Transverse colon (tissue), 4 donors: Measurements from ENCODE around the gene UBAC2. TPM values are rescaled to one million over a fixed set of nuclear protein-coding genes. Genes with fewer than 3 reads are reported as not detected.

ENCODE experiments used
- DNase-seq: peaks from one replicate; pipeline ENCODE4 v3.0.0-alpha.2; 2019
- H3K27ac ChIP-seq, 4 donors: fragments of 200-600 bp; sonication (generic); 2 replicates each; pipeline ENCODE4 v1.5.1; 2016 to 2018; ENCODE audit warnings: inconsistent platforms in 4 of 4
- H3K27me3 ChIP-seq: fragments of 200-600 bp; sonication (generic); 2 replicates; pipeline ENCODE4 v1.5.1; 2017; ENCODE audit warnings: inconsistent platforms
- H3K36me3 ChIP-seq, 4 donors: fragments of 200-600 bp; sonication (generic); 2 replicates each; pipeline ENCODE4 v1.5.1; 2017 to 2019; ENCODE audit warnings: inconsistent platforms in 4 of 4
- H3K4me1 ChIP-seq, 4 donors: fragments of 200-600 bp; sonication (generic); 2 replicates each; pipeline ENCODE4 v1.5.1; 2017 to 2020; ENCODE audit warnings: inconsistent platforms in 4 of 4
- H3K4me3 ChIP-seq, 4 donors: fragments of 200-600 bp; sonication (generic); 1 replicate in 1 of 4; 2 replicates in 3 of 4; pipeline versions ENCODE4 v1.5.1 to v1.6.1; 2017 to 2019; ENCODE audit warnings: inconsistent platforms in 4 of 4
- H3K9me3 ChIP-seq, 2 donors: fragments of 200-600 bp; sonication (generic); 2 replicates each; pipeline ENCODE4 v1.5.1; 2017 to 2019; ENCODE audit warnings: inconsistent platforms in 2 of 2
- EP300 ChIP-seq: sonication (generic); formaldehyde crosslinking; IDR thresholded peaks from one replicate; pipeline ENCODE4 v1.6.1; 2017; ENCODE audit warnings: antibody characterized with exemption, low read depth
- POLR2A ChIP-seq: fragments of 450-650 bp; IDR thresholded peaks from one replicate; pipeline ENCODE4 v1.6.1; 2016; ENCODE audit warnings: antibody characterized with exemption, mild to moderate bottlenecking, moderate library complexity
- POLR2AphosphoS5 ChIP-seq, 3 donors: sonication (generic); formaldehyde crosslinking; IDR thresholded peaks; one replicate each; pipeline ENCODE4 v1.6.1; 2016; ENCODE audit warnings: antibody characterized with exemption in 3 of 3
- WGBS, 2 donors: methylation state at CpG; one replicate each; pipeline ENCODE4 v1.1.5; 2018; ENCODE audit warnings: low coverage in 1 of 2; 5-methylcytosine and 5-hydroxymethylcytosine counted together
- in situ Hi-C, 4 donors: fragments of 200-750 bp; cut with MboI; loops; one replicate each; pipeline versions ENCODE4 v1.15.0 to v1.15.1; 2017; ENCODE audit warnings: low sequenced_read_pairs in 3 of 4, low pct_ligation_motif_present in 1 of 4, low pct_unique_long_range_greater_than_20kb in 1 of 4
- intact Hi-C: fragments of 100-400 bp; cut with DNase I; formaldehyde crosslinking; loops from one replicate; pipeline ENCODE4 v1.15.1; 2023; ENCODE audit warnings: low total_unique reads
- total RNA-seq, 4 donors: library from RNA; depleted of rRNA; stranded (reverse); fragments of >200 nt; gene quantifications; one replicate each; pipeline ENCODE4 v1.1.0, GENCODE V29; 2016
- TF ChIP-seq, protein P1 (sequence below), 5 experiments: fragments of 200-600 bp in 3 of 5; fragments of 450-650 bp in 2 of 5; sonication (generic) in 3 of 5; IDR thresholded peaks; 1 replicate in 2 of 5; 2 replicates in 3 of 5; pipeline ENCODE4 v1.5.1; 2016 to 2017; ENCODE audit warnings: antibody characterized with exemption in 5 of 5, inconsistent platforms in 3 of 5, mild to moderate bottlenecking in 2 of 5, moderate library complexity in 1 of 5

UBAC2 gene
- total RNA-seq, 4 donors from 2014 or later: 34.4 to 77.3 (median 66.5) TPM

DNA sequence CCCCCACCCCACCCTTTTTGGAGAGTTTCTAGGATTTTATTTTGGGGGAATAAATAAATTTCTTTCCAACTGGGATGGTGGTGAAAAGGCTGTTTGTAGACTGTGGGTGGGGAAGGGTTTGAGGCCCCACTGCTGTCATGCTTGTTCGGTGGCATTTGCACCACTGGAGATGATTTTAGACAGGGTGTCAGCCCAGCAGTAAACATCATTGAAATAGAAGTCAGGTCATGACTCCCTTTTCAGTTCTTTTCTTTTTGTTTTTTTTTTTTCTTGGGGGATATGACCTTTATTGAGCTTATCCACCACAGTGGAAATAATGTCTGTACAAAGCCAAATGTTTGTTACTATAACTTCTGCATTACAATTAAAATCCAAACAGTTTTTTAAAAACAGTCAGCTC, 14.1 kb downstream of the UBAC2 start:
- intact Hi-C loops (no loop called here), in situ Hi-C loops (no loop called here)
- DNase-seq: no peak
- H3K4me1 ChIP-seq: peaks cover 5 to 32% (median 13%) of the 10 kb centered on the region in 4 donors
- no peak overlapping the region for H3K27ac ChIP-seq
- H3K4me3 ChIP-seq: no peak overlapping the region
- no peaks in the 10 kb centered on the region for H3K27me3 ChIP-seq
- H3K9me3 ChIP-seq: no peaks in the 10 kb centered on the region
- 50 to 59% methylated on average over 1 of the region's 1 CpG for WGBS, 2 donors
- TF ChIP-seq, protein P1, sequence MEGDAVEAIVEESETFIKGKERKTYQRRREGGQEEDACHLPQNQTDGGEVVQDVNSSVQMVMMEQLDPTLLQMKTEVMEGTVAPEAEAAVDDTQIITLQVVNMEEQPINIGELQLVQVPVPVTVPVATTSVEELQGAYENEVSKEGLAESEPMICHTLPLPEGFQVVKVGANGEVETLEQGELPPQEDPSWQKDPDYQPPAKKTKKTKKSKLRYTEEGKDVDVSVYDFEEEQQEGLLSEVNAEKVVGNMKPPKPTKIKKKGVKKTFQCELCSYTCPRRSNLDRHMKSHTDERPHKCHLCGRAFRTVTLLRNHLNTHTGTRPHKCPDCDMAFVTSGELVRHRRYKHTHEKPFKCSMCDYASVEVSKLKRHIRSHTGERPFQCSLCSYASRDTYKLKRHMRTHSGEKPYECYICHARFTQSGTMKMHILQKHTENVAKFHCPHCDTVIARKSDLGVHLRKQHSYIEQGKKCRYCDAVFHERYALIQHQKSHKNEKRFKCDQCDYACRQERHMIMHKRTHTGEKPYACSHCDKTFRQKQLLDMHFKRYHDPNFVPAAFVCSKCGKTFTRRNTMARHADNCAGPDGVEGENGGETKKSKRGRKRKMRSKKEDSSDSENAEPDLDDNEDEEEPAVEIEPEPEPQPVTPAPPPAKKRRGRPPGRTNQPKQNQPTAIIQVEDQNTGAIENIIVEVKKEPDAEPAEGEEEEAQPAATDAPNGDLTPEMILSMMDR (IDR thresholded peaks at IDR 0.05): no peak
- TF ChIP-seq POLR2A (no peak), POLR2AphosphoS5 (IDR thresholded peaks at IDR 0.05) (no peak), EP300 (no peak)
- no peaks in the 10 kb centered on the region for H3K36me3 ChIP-seq

DNA sequence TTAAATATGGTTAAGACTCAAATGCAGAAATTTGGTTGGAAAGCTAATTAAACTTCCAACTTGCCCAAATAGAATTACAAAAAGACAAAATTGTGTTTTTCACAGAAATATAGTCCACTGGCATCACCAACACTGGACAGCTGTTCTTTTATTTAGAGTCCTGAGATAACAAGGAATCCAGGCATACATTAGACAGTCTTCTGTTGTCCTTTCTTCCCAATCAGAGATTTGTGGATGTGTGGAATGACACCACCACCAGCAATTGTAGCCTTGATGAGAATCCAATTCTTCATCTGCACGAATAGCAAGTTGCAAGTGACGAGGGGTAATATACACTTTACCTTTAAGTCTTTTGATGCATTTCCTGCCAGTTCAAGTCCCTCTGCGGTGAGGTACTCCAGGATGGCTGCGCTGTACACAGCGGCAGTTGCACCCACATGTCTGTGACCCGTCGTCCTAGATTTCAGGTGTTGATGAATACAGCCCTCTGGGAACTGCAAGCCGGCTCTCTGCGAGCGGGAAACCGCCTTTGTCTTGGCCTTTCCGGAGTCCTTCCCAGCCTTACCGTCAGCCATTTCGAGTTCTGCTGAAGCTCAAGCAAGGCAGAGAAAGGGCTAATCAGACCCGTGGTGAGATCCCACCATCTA, 14.7 kb downstream of the UBAC2 start:
- Histone ChIP-seq H3K4me3 (no peak overlapping the region), H3K27ac (peak overlapping the region in 1 of 4 donors; percentile 28), H3K27me3 (no peaks in the 10 kb centered on the region), H3K4me1 (peaks cover 5 to 38% (median 13%) of the 10 kb centered on the region in 4 donors), H3K36me3 (no peaks in the 10 kb centered on the region), H3K9me3 (no peaks in the 10 kb centered on the region)
- WGBS, 2 donors: 78 to 84% methylated on average over 13 to 15 of the region's 15 CpGs
- DNase-seq: no peak
- in situ Hi-C loops (no loop called here), intact Hi-C loops (no loop called here)
- TF ChIP-seq EP300 (no peak), POLR2AphosphoS5 (IDR thresholded peaks at IDR 0.05) (no peak), POLR2A (no peak)
- TF ChIP-seq, protein P1 (IDR thresholded peaks at IDR 0.05): no peak

DNA sequence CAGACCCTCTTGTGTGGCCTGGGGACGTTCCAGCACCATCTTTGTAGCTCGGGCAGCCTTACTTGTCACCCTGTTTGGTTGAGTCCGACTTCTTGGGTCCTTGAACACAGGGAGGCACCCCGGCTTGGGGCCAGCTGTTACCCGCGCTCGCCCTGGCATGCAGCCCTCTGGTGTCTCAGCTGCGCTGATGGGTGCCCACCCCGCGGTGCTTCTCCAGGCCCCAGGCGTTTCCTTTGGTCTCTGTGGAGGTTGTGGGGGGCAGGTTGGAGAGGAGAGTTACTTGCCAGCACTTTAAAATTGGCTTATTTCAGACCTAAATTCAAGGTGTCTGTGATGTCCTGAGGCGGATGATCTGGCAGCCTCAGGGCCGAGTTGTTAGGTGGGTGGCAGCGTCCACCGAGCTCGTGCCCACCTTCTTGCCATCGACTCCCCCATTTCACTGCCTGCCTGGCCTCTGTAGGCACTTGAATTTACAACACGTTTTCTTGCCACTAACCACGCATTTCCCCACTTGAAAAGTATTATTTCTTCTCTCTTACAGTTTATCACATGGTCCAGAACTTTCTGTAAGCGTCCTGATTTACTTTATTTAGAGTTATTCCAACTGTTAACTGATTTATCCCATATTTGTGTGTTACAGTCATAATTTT, 16.9 kb downstream of the UBAC2 start:
- H3K27ac ChIP-seq: peak overlapping the region in 1 of 4 donors; percentile 16

DNA sequence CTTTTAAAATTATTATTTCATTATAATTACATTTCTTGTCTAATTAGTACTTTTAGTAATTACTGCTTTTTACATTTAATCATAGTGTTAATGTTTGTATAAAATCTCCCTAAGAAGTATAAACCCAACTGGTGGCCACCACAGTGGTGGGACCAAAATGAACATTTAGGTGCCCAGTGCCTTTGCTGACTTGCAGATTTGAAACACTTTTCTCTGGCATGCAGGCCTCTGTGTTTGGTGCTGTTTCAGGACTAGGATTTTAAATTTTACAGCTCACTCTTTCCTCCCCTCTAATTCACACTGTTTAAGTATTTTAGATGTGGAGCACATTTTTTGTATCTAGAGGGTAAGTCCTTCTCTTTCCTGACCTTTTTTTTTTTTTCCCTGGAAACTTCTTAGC, 17.5 kb downstream of the UBAC2 start:
- Histone ChIP-seq H3K9me3 (no peaks in the 10 kb centered on the region), H3K4me3 (no peak overlapping the region), H3K27ac (peak overlapping the region in 1 of 4 donors; percentile 16), H3K4me1 (peaks cover 5 to 43% (median 16%) of the 10 kb centered on the region in 4 donors), H3K36me3 (no peaks in the 10 kb centered on the region), H3K27me3 (no peaks in the 10 kb centered on the region)
- DNase-seq: no peak
- intact Hi-C loops: no loop called here
- TF ChIP-seq EP300: no peak
- in situ Hi-C loops: no loop called here

More for the DNA sequence above, 16.9 kb downstream of the UBAC2 start:
- DNase-seq: no peak
- Histone ChIP-seq H3K4me3 (no peak overlapping the region), H3K9me3 (no peaks in the 10 kb centered on the region), H3K27me3 (no peaks in the 10 kb centered on the region), H3K4me1 (peaks cover 5 to 41% (median 16%) of the 10 kb centered on the region in 4 donors), H3K36me3 (no peaks in the 10 kb centered on the region)
- WGBS, 2 donors: 52 to 81% methylated on average over 3 to 20 of the region's 20 CpGs
- TF ChIP-seq EP300: no peak
- no peak for TF ChIP-seq POLR2AphosphoS5 (IDR thresholded peaks at IDR 0.05)
- TF ChIP-seq, protein P1 (IDR thresholded peaks at IDR 0.05): no peak
- no peak for TF ChIP-seq POLR2A
- intact Hi-C loops: no loop called here
- in situ Hi-C loops: no loop called here
